Measurements from ENCODE around the gene MOSMO.
"Not testable (repeated sequence)": the region's sequence is repeated elsewhere in the genome, so short reads cannot be mapped to it uniquely, and the experiment has no call there.

MOSMO gene

GRCh38 chr16:22003195-22003594, 4.7 kb upstream of the MOSMO start:
- no peak for DNase-seq

- DNase-seq, result no peak
Observed at GRCh38 chr16:22004341-22004740, 3.6 kb upstream of the MOSMO start.

- no peak for DNase-seq
Observed at GRCh38 chr16:22005746-22006145, 2.2 kb upstream of the MOSMO start.

GRCh38 chr16:22006636-22007035, 1.3 kb upstream of the MOSMO start:
- no peak for DNase-seq

GRCh38 chr16:22007159-22007508, 777 bp upstream of the MOSMO start:
- DNase-seq, result no peak

- DNase-seq, result peak; percentile 64
Observed at GRCh38 chr16:22008215-22009059, 526 bp downstream of the MOSMO start.

GRCh38 chr16:22010902-22011301, 3.0 kb downstream of the MOSMO start:
- DNase-seq, result no peak

- no peak for DNase-seq
Observed at GRCh38 chr16:22012241-22012640, 4.3 kb downstream of the MOSMO start.

- no peak for DNase-seq
Observed at GRCh38 chr16:22013486-22013885, 5.6 kb downstream of the MOSMO start.

GRCh38 chr16:22014271-22014873, 6.5 kb downstream of the MOSMO start:
- no peak for DNase-seq

GRCh38 chr16:22016927-22017326, 9.0 kb downstream of the MOSMO start:
- DNase-seq, result no peak

GRCh38 chr16:22018559-22018958, 10.6 kb downstream of the MOSMO start:
- no peak for DNase-seq

GRCh38 chr16:22022151-22022550, 14.2 kb downstream of the MOSMO start:
- DNase-seq, result no peak

- no peak for DNase-seq
Observed at GRCh38 chr16:22023505-22023904, 15.6 kb downstream of the MOSMO start.

- DNase-seq, result not testable (repeated sequence)
Observed at GRCh38 chr16:22024785-22025184, 16.9 kb downstream of the MOSMO start.

- DNase-seq, result no peak
Observed at GRCh38 chr16:22027633-22028032, 19.7 kb downstream of the MOSMO start.

- DNase-seq, result no peak
Observed at GRCh38 chr16:22029632-22030031, 21.7 kb downstream of the MOSMO start.

GRCh38 chr16:22030087-22030812, 22.3 kb downstream of the MOSMO start:
- no peak for DNase-seq

GRCh38 chr16:22031483-22032083, 23.7 kb downstream of the MOSMO start:
- DNase-seq, result no peak

- DNase-seq, result no peak
Observed at GRCh38 chr16:22034503-22034902, 26.6 kb downstream of the MOSMO start.

- DNase-seq, result no peak
Observed at GRCh38 chr16:22035153-22035552, 27.2 kb downstream of the MOSMO start.

- not testable (repeated sequence) for DNase-seq
Observed at GRCh38 chr16:22043882-22044281, 36.0 kb downstream of the MOSMO start.

GRCh38 chr16:22045888-22046287, 38.0 kb downstream of the MOSMO start:
- DNase-seq, result not testable (repeated sequence)

- no peak for DNase-seq
Observed at GRCh38 chr16:22050963-22051362, 43.1 kb downstream of the MOSMO start.
